NCI-H524 (cell line): ENCODE data around the gene SEM1.
A peak's percentile ranks its signal among the peaks of the same experiment; 100 is the strongest.
"Not testable (repeated sequence)": the region's sequence is repeated elsewhere in the genome, so short reads cannot be mapped to it uniquely, and the experiment has no call there.

ENCODE experiments used
- DNase-seq, 2 experiments: peaks; one replicate each; lab custom pipeline; 2025; lab: John Stamatoyannopoulos, UW

Gene SEM1

DNA sequence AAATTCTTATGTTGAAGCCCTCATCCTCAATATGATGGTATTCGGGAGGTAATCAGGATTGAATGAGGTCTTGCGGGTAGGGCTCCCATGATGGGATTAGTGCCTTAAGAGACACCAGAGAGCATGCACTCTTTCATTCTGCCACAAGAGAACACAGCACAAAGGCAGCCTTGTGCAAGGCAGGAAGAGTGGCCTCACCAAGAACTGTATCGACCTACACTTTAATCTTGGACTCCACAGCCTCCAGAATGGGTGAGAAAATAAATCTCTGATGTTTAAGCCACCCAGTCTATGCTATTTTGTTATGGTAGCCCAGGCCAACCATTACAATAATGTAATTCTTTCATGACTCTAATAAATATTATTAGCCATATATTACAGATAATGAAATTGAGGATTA lies 8.4 kb downstream of the SEM1 start:
- DNase-seq, result no peak

DNA sequence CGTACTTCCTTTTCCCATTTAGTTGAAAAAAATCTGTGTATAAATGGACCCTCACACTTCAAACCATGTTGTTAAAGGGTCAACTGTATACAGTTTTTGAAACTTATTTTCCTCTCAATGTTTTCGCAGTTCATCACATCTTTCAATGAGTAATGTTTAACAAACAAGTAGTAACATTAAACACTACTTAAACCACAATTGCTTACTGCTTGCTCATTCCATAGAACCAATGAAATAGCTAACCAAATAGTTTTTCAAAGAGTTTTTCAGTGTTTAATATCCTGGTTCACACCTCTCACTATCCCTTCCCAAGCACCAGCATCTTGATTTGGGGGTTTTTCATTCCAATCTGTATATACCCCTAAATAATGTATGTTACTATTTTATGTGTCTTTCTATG lies 9.1 kb downstream of the SEM1 start:
- DNase-seq, result no peak

GRCh38 chr7:96699219-96699871 lies 10.3 kb downstream of the SEM1 start:
- DNase-seq, result no peak

DNA sequence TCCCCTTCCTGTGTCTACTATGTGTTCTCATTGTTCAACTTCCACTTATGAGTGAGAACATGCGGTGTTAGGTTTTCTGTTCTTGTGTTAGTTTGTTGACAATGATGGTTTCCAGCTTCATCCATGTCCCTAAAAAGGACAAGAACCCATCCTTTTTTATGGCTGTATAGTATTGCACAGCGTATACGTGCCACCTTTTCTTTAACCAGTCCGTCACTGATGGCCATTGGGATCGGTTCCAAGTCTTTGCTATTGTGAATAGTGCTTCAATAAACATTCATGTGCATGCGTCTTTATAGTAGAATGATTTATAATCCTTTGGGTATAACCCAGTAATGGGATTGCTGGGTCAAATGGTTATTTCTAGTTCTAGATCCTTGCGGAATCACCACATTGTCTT lies 11.2 kb downstream of the SEM1 start:
- DNase-seq, result not testable (repeated sequence)

GRCh38 chr7:96697822-96698221 lies 11.8 kb downstream of the SEM1 start:
- no peak for DNase-seq

DNA sequence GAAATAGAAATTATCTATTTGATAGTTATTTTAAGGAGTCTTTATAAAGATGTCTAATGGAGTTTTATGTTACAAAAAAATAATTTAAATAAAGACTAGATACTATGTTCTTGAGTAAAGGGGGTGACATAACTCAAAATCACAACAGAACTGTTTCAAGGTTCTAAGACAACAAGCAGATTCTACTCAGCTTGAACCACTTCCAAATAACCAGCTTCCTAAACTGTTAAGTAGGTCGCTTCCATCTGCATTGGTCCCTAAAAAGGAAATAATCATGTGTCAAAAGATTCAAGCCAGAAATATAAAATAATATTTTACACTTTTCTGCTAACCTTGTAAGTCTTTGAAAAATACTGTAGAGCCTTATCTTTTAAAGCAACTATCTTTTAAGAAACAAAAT lies 14.1 kb downstream of the SEM1 start:
- no peak for DNase-seq

GRCh38 chr7:96694082-96694481 lies 15.6 kb downstream of the SEM1 start:
- DNase-seq, result no peak

GRCh38 chr7:96691702-96692101 lies 17.9 kb downstream of the SEM1 start:
- no peak for DNase-seq

DNA sequence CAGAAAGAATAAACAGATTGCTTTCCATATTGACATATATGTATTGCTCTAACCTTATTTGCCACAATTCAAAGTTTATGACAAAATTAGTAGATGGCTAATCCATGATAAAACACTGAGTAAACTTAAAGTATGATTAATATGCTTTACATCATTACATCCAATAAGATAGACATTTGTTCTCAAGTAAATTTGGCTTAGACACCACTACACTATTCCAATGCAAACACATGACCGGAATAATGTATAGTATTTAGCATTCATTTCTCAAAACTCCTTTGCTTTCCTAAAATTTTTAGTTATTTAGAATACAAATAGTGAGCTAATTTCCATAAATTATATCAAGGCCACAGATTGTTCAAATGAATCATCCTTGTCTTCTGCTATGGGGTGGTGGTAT lies 20.2 kb downstream of the SEM1 start:
- DNase-seq, result no peak

GRCh38 chr7:96686305-96686704 lies 23.3 kb downstream of the SEM1 start:
- DNase-seq, result no peak

- DNase-seq, result no peak
Observed at GRCh38 chr7:96685755-96686154, 23.9 kb downstream of the SEM1 start.

- DNase-seq, result no peak
Observed at GRCh38 chr7:96685353-96685752, 24.3 kb downstream of the SEM1 start.

DNA sequence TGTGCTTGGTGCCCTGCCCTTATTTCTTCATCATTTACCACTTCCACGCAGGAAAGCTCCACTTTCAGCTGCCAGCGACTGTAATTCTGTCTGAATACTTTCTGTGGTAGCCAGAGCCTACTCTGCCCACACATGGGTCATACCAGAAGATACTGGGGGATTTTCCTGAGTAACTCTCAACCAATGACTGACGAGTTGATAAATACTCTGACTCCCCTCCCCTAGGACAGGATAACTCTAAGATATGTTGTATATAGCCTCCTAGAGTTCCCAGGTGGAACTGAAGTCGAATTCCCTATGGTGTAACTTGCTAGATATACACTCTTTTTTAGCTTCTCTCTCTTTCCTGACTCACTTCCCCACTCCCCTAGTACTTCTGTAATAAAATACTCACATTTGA lies 29.8 kb downstream of the SEM1 start:
- no peak for DNase-seq

- no peak for DNase-seq
Observed at GRCh38 chr7:96676919-96677318, 32.7 kb downstream of the SEM1 start.

DNA sequence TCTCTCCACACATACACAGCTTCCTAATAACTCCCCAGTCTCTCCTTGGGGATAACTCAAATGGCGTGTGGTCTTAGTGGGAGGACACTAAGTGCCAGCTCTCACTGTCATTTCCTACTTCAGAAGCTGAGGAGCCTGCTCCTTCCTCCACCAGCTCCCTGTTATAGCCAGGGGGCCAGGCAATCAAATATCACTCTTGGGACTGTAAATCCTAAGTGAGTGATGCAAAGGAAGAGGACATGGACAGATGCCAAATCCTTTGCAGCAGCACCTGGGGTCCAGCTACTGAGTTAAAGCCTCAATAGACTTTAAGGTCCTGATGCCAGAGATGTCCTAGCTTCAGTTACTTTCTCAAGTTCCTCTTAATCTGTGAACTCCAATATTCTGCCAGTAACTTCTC lies 34.1 kb downstream of the SEM1 start:
- DNase-seq, result peak; percentile 86 to 96

GRCh38 chr7:96674565-96674964 lies 35.1 kb downstream of the SEM1 start:
- DNase-seq, result no peak

- DNase-seq, result no peak
Observed at GRCh38 chr7:96671854-96672253, 37.8 kb downstream of the SEM1 start.

DNA sequence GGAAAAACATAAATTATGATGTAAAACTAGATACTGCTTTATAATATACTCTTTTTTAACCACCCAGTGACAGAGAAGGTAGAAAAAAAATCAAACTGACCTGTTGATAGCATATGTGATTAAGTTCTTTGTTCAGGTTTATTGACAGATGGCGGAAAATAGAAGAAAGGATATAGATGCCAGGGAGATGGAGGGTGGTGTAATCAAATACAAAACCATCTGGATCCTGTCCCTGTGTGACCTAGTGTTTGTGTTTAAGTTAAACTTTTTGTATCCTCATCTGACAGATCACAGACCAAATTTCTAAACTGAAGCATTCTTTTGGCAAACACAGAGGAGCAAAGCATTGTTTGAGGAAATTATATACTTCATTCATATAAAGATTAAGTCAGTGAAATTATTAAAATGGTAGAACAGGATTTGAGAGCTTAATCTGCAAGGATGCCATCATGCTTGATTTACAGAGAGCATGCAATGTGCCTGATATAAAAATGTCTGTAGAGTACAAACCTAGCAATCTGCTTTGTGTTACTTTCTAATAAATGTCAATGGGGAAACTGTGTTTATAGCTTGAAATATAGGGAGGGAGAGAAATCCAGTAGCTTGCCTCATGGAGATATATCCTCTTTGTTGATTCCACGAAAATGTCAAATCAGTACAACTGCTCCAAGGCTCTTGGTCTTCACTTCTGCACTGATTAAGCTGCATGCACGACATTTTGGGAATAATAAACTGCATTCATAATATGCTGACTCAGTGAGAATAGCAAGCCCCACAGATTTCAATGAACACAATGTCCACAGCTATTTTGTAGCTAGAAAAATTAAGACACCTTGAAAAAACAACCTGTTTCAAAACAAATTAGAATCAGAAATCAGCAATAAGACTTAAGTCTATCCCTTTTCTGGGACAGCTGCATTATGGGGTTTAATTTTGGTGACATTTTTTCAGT lies 39.0 kb downstream of the SEM1 start:
- DNase-seq, result peak; percentile 64 to 85

- DNase-seq, result no peak
Observed at GRCh38 chr7:96669812-96670211, 39.8 kb downstream of the SEM1 start.

DNA sequence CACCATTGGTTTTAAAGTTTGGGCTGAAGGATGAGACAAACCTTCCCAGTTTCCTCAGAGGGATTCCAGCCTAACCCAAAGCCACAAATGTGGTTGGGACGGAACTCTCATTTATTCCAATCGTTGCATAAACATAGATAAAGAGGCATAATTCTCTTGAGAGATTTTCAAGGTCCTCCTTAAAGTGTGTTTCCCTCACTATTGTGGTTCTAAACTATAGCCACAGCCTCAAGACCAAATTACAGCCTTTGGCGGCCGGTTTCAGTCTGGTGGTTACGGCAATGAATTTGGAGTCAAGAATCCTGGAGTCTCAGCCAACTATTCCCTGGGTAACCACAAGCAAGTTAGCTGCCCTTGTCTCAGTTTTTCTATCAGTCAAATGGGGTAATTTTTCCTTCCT lies 42.6 kb downstream of the SEM1 start:
- DNase-seq, result no peak

- no peak for DNase-seq
Observed at GRCh38 chr7:96665689-96666088, 44.0 kb downstream of the SEM1 start.

DNA sequence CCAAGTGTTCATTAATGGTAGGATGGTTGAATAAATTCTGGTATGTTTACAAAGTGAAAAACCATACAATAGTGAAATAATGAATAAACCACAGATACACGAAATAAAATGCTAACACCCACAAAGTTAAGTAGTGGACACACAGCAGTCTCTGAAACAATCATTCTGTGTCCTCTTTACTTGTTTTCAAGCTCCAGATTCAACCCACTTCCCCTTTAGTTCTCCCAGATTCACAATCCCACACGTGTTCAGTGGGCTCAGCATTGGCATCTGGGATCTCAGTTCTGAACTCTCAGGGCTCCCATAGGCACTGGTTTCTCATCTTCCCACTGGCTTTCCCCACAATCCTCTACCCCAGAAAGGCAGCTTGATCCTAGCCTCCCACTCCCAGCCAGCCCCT lies 44.9 kb downstream of the SEM1 start:
- DNase-seq, result peak in 1 of 2 experiments; percentile 12

DNA sequence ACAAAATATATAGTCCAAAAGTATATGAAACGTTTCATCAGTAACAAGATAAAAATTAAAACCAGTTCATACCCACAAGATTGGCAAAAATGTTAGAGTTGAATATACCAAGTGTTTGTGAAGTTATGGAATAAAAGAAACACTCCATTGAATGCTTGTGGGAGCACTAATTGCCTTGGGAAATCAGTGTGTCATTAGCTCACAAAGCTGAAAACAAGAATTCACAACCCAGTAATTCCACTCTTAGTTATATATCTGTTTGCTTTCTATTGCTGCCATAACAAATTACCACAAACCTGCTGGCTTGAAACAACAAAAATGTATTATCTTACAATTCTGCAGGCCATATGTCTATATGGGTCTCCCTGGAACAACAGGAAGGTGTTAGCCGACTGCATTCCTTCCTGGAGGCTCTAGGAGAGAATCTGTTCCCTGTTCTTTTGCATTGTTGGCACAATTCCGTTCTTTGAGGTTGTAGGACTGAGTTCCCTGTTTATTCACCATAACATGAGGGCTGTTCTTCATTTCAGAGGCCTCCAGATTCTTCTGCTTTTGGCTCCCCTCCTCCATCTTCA lies 45.7 kb downstream of the SEM1 start:
- DNase-seq, result no peak
